ENCODE data around the gene SLC46A2.

- TF ChIP-seq CTCF (conservative IDR thresholded peaks at IDR 0.05; ENCODE audit: low read depth, low read length) = peak; percentile 47
- TF ChIP-seq EZH2 (IDR thresholded peaks at IDR 0.05; ENCODE audit: borderline replicate concordance, low read depth, low read length, poor library complexity, severe bottlenecking) = no peak
Observed at GRCh38 chr9:112887381-112887780, 3.3 kb downstream of the SLC46A2 start.
